ENCODE data around the gene PACSIN2. TPM values are rescaled to one million over a fixed set of nuclear protein-coding genes. Genes with fewer than 3 reads are reported as not detected.

The PACSIN2 gene
- total RNA-seq, 1 donor from 2014 or later: 48.6 TPM

DNA sequence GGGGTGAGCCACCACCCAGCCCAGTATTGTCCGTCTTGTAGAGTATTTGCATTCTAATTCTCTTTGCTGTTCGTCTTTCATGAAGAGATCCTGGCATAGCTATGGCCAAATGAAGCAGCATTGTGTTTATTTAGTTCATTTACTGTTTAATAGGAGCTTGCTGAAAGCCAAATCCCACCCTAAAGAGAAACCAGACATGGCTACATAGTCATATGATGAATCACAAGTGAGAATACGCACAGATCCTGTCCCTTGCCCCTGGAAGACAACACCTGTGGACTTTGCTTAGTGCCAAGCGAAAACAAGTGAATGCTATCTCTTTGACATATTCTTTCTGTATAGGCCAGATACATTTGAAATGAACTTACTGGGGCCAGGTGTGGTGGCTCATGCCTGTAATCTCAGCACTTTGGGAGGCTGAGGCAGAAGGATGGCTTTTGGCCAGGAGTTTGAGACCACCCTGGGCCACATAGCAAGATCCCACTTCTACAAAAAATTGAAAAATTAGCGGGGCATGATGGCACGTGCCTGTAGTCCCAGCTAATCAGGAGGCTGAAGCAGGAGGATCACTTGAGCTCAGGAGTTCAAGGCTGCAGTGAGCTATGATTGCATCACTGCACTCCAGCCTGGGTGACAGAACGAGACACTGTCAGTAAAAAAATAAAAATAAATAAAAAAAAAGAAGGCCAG lies 152.8 kb downstream of the PACSIN2 start:
- DNase-seq (ENCODE audit: low spot score) (no peak), ATAC-seq (no peak)
- intact Hi-C loops (cut with DNase I): no loop called here

GRCh38 chr22:42860968-42861367 lies 154.0 kb downstream of the PACSIN2 start:
- no peak for DNase-seq (ENCODE audit: low spot score)
- no peak for ATAC-seq
- intact Hi-C loops (cut with DNase I): loop anchor here (1.0 kb wide), 1 partner anchor 33 kb away; no protein-coding TSS in a partner anchor

DNA sequence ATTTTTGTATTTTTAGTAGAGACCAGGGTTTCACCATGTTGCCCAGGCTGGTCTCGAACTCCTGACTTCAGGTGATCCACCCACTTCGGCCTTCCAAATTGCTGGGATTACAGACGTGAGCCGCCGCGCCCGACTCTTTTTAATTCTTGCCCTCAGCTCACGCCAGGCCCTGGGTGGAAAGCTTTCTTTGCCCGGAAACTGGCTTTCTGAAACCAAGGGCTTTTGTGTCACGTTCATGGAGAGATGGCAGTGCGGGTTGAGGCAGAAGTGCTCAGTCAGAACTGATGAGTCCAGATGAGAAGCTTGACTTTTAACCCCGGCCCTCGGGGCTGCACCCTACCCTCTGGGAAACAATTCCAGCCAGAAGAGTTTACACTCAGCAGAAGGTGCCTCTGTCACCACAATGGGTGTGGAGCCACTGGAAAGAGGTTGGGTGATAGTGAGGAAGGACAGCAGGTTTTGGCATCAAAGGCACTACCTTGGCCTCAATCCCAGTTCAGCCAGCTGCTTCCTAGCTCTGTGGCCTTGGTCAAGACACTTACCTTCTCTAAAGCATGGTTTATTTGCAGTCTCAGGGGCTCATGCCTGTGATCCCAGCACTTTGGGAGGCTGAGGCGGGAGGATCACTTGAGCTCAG lies 157.0 kb downstream of the PACSIN2 start:
- DNase-seq (ENCODE audit: low spot score) (no peak), ATAC-seq (no peak)
- intact Hi-C loops (cut with DNase I): no loop called here

DNA sequence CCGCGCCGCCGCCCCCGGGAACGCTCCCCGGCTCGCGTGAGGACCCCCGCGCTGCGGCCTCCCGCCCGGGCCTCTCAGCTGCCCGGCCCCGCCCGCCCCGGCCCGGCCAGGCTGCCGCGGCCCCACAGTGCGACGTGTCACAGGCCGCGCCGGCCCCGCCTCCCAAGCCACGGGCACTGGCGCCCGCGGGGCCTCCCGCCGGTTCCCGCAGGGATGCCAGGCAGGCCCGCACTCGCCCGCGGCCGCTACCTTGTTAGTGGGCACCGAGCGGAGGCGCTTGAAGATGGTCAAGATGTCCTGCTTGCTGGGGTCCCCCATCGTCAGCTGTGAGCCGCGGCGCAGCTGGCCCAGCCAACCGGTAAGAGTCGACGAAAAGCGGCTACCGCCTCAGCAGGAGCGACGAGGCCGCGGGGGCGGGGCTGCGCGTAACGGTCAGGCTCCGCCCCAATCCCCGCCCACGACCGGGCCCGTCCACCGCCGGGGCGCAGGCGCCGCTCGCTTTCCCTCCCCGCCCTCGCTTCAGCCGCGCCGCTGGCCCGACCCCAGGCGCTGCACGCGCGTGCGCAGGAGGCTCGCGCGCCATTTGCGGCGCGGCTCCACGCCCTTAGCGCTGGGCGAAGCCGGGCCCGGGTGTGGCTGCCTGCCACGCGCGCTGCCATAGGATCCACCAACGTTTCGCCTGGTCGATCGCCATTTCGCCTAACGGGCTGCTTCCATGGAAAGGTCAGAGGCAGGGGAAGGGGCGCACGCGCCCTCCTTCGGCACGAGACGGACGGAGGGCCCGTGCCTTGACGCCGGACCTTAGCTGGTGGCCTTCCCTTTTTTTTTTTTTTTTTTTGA lies 157.9 kb downstream of the PACSIN2 start, which contains the start of gene ARFGAP3:
TSS of gene ARFGAP3 (minus strand) at position 409 of the 840 bp plus-strand sequence. CDS start at position 318, 91 bp downstream.
- ATAC-seq (peak; percentile 98), DNase-seq (ENCODE audit: low spot score) (peak; percentile 97)
- intact Hi-C loops (cut with DNase I): no loop called here

DNA sequence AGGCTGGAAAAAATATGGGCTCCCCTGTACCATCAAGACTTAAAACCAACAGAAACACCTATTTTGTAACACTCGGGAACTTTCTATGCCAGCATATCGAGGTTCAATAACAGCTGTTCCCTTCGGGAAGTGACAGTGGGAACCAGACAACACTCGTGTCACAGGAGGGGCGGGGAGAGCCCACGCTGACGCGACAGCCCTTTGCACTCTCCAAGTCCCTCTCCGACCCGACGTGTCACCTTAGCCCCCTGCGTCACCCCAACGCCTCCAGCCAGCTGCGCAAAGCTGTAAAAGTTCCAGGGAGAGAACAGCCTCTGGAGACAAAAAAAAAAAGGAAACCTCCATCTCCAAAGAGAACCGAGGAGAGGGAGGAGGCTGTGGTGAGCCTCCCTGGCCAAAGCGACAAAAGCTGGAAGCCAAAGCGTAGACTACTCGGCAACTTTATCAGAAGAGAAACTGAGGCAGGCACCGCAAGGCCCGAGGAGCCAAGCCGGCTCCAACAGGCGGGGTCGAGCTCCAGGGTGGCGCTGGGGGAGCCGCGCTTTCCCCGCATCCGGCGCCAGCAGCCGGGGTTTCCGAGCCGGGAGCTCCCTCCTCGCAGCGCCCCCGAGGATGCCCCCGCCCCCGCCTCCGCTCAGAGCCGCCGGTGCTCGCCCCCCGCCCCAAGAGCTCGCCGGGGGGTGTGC lies 158.6 kb downstream of the PACSIN2 start:
- DNase-seq (ENCODE audit: low spot score) (peak; percentile 76), ATAC-seq (peak; percentile 52)
- intact Hi-C loops (cut with DNase I): no loop called here

- ATAC-seq (no peak), DNase-seq (ENCODE audit: low spot score) (no peak)
- intact Hi-C loops (cut with DNase I): no loop called here
These were observed 159.2 kb downstream of the PACSIN2 start for GRCh38 chr22:42855721-42856120.

DNA sequence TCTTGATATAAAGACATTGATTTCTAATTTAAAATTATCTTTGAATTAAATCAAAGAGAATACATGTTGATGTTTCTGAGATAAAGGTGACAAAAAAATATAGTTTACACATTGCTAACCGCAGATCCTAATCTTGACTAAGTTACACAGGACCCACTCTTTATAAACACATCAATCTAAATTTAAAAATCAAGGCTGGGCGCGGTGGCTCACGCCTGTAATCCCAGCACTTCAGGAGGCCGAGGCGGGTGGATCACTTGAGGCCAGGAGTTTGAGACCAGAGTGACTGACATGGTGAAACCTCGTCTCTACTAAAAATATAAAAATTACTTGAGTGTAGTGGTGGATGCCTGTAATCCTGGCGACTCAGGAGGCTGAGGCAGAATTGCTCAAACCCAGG lies 159.7 kb downstream of the PACSIN2 start:
- no peak for DNase-seq (ENCODE audit: low spot score)
- ATAC-seq: no peak
- intact Hi-C loops (cut with DNase I): no loop called here

- intact Hi-C loops (cut with DNase I): no loop called here
These were observed 165.9 kb downstream of the PACSIN2 start for GRCh38 chr22:42848941-42849550.

GRCh38 chr22:42847110-42847509 lies 167.8 kb downstream of the PACSIN2 start:
- ATAC-seq (no peak), DNase-seq (ENCODE audit: low spot score) (no peak)
- intact Hi-C loops (cut with DNase I): no loop called here

More at GRCh38 chr22:42848941-42849550, 165.9 kb downstream of the PACSIN2 start:
- peak; percentile 40 for DNase-seq (ENCODE audit: low spot score)
- ATAC-seq: no peak

GRCh38 chr22:42844756-42845155 lies 170.2 kb downstream of the PACSIN2 start:
- DNase-seq (ENCODE audit: low spot score) (no peak), ATAC-seq (peak; percentile 95)
- intact Hi-C loops (cut with DNase I): no loop called here

GRCh38 chr22:42842658-42843370 lies 172.1 kb downstream of the PACSIN2 start:
- intact Hi-C loops (cut with DNase I): no loop called here
- DNase-seq (ENCODE audit: low spot score) (no peak), ATAC-seq (no peak)

DNA sequence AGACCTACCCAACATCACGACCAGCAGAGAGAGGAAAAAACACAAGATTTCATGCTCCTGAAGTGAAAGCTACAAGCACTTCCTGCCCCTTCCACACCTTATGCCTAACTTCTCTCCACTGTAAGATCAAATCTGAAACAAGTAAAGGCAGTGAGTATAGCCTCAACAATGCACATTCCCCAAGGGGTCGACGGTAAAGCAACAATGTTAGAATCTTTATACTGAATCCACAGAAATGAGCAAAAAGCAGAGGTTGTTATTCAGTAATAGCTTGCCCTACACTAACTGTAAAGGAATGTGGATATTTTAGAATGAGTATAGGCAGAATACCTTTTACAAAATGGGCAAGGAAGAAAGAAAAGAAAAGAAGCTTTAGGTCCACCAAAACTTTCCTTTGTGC lies 173.5 kb downstream of the PACSIN2 start:
- intact Hi-C loops (cut with DNase I): no loop called here
- no peak for ATAC-seq
- DNase-seq (ENCODE audit: low spot score): no peak

GRCh38 chr22:42837556-42837955 lies 177.4 kb downstream of the PACSIN2 start:
- no peak for DNase-seq (ENCODE audit: low spot score)
- intact Hi-C loops (cut with DNase I): no loop called here
- no peak for ATAC-seq

- ATAC-seq (no peak), DNase-seq (ENCODE audit: low spot score) (no peak)
- intact Hi-C loops (cut with DNase I): no loop called here
These were observed 178.9 kb downstream of the PACSIN2 start for GRCh38 chr22:42836026-42836425.

DNA sequence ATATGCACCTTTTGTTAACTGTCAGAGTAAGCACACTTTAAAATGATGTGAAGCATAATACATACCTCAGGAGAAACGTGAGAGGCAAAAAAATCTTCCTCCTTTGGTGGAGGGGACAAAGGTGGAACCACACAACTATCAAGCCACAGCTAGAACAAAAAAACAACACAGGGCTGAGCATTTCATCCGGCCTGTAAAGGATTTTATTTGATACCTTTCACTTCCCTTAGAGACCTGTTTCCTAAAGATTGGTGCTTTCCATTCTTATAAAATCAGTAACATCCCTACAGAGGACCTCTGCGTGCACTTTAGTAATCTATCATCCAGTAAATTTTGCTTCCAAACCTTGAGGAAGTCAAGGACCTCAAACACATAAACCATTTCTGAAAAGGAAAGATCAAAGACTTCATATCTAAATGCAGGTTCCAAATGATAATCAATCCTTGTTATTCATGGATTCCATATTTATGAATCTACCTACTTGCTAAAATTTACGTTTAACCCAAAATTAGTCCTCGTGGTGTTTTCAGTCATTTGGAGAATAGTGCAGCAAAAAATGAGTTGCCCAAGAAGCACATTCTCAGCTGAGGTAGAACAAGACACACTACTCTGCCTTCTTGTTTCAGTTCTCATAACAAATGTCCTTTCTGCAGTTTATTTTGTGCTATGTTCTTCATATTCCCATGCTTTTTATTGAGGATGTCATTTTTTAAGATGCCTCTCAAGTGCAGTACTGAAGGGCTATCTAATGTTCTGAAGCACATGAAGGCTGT lies 180.6 kb downstream of the PACSIN2 start:
- ATAC-seq: no peak
- no peak for DNase-seq (ENCODE audit: low spot score)
- intact Hi-C loops (cut with DNase I): no loop called here

DNA sequence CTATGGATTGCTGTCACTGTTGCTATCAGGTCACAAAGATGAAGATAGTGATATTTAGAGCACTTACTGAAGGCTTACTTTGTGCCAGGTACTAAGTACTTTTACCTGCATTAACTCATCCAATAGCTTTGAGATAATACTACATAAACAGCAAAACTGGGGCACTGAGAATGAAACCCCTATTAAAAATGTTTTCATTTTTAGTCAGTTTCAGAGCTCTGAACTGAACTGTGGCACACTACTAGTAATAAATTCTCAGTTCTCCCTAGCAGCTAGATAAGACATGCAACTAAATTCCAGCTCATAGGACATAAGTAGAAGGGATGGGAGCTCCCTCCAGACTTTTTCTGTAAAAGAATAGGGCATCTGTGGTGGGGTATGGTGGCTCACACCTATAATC lies 181.8 kb downstream of the PACSIN2 start:
- no peak for DNase-seq (ENCODE audit: low spot score)
- no peak for ATAC-seq
- intact Hi-C loops (cut with DNase I): no loop called here

DNA sequence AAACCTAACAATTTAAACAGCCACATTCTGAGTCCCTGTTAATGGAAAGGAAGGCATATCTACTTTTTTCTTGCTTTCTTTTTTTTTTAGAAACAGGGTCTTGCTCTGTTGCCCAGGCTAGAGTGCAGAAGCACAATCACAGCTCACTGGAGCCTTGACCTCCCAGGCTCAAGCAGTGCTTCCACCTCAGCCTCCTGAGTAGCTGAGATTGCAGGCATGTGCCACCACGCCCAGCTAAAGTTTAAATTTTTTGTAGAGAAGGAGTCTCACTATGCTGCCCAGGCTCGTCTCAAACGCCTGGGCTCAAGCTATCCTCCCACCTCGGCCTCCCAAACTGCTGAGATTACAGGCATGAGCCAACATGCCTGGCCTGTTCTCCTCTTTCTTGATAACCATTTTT lies 183.2 kb downstream of the PACSIN2 start:
- ATAC-seq (no peak), DNase-seq (ENCODE audit: low spot score) (no peak)
- intact Hi-C loops (cut with DNase I): no loop called here

Measured in sciatic nerve (tissue), 2 donors.